B cell (primary cell): ENCODE results near the gene HFE. TPM values are rescaled to one million over a fixed set of nuclear protein-coding genes. Genes with fewer than 3 reads are reported as not detected.
A peak's percentile ranks its signal among the peaks of the same experiment; 100 is the strongest.

Experiments
- ATAC-seq: fragments of 200-7000 bp; cut with Tn5 transposase; one replicate; pipeline ENCODE4 v1.10.0; 2021; ENCODE audit warnings: low read depth, mild to moderate bottlenecking, moderate number of reproducible peaks, moderate library complexity
- CTCF ChIA-PET: fragments of 350-600 bp; sonication (Branson Sonifier 250); formaldehyde crosslinking; loops from one replicate; lab custom pipeline; 2021; ENCODE audit warnings: antibody characterized with exemption, inconsistent platforms; lab: Charles Lee
- POLR2A ChIA-PET: fragments of 350-600 bp; sonication (Branson Sonifier 250); formaldehyde crosslinking; loops from one replicate; lab custom pipeline; 2021; ENCODE audit warnings: antibody characterized with exemption; lab: Charles Lee
- DNase-seq: peaks from one replicate; pipeline ENCODE4 v3.0.0; 2013
- H2AFZ ChIP-seq: 2 replicates; pipeline ENCODE4 v1.6.1; 2012; ENCODE audit warnings: mild to moderate bottlenecking, low read depth, low read length; ENCODE audit not compliant: insufficient read depth, poor library complexity, severe bottlenecking
- H3K27ac ChIP-seq, 2 donors: 1 replicate in 1 of 2; 2 replicates in 1 of 2; pipeline ENCODE4 v1.5.1; 2012 to 2013; ENCODE audit warnings: low read length in 2 of 2, mild to moderate bottlenecking in 2 of 2, moderate library complexity in 1 of 2
- H3K27me3 ChIP-seq, 4 experiments: fragments of 200-600 bp in 1 of 4; sonication (generic) in 1 of 4; replicated peaks in 1 of 4; 1 replicate in 2 of 4; 2 replicates in 2 of 4; pipeline versions ENCODE4 v1.6.1 to v1.7.0; 2013 to 2016; ENCODE audit warnings: low read length in 3 of 4, mild to moderate bottlenecking in 2 of 4, mixed read lengths in 1 of 4, moderate library complexity in 1 of 4; ENCODE audit not compliant: insufficient read depth in 4 of 4, control insufficient read depth in 3 of 4; ENCODE audit errors: control extremely low read depth in 1 of 4
- H3K36me3 ChIP-seq, 2 experiments: replicated peaks in 1 of 2; 1 replicate in 1 of 2; 2 replicates in 1 of 2; pipeline versions ENCODE4 v1.6.1 to v1.7.1; 2013; ENCODE audit warnings: low read length in 1 of 2; ENCODE audit not compliant: insufficient read depth in 2 of 2, control insufficient read depth in 1 of 2; ENCODE audit errors: control extremely low read depth in 1 of 2, extremely low read depth in 1 of 2
- H3K4me1 ChIP-seq, 2 donors: fragments of 200-600 bp in 1 of 2; sonication (generic) in 1 of 2; 1 replicate in 1 of 2; 2 replicates in 1 of 2; pipeline versions ENCODE4 v1.5.1 to v1.6.1; 2013 to 2017; ENCODE audit warnings: low read length in 2 of 2; ENCODE audit not compliant: control insufficient read depth in 2 of 2, insufficient read depth in 2 of 2
- H3K4me2 ChIP-seq: replicated peaks from 2 replicates; pipeline ENCODE3; 2012; ENCODE audit warnings: mild to moderate bottlenecking, low read depth, low read length; ENCODE audit not compliant: poor library complexity, severe bottlenecking
- H3K4me3 ChIP-seq, 5 experiments: fragments of 200-600 bp in 1 of 5; sonication (generic) in 1 of 5; 1 replicate in 3 of 5; 2 replicates in 2 of 5; pipeline versions ENCODE4 v1.5.1 to v1.7.0; 2011 to 2016; ENCODE audit warnings: low read length in 4 of 5, mild to moderate bottlenecking in 4 of 5, low read depth in 2 of 5, control low read depth in 1 of 5, moderate library complexity in 1 of 5; ENCODE audit not compliant: insufficient read depth in 1 of 5; ENCODE audit errors: control extremely low read depth in 1 of 5, extremely low read depth in 1 of 5
- H3K79me2 ChIP-seq: fragments of 200-600 bp; sonication (generic); one replicate; pipeline ENCODE4 v1.6.0; 2016; ENCODE audit warnings: low read length; ENCODE audit not compliant: control insufficient read depth, insufficient read depth
- H3K9ac ChIP-seq: fragments of 200-600 bp; sonication (generic); 2 replicates; pipeline ENCODE4 v1.6.1; 2017; ENCODE audit warnings: mild to moderate bottlenecking, low read length, moderate library complexity
- H3K9me3 ChIP-seq, 3 donors: one replicate each; pipeline versions ENCODE4 v1.6.1 to v1.7.1; 2013; ENCODE audit warnings: low read length in 2 of 3; ENCODE audit not compliant: control insufficient read depth in 2 of 3, insufficient read depth in 1 of 3; ENCODE audit errors: control extremely low read depth in 1 of 3
- H4K20me1 ChIP-seq: 2 replicates; pipeline ENCODE4 v1.6.0; 2012; ENCODE audit warnings: mild to moderate bottlenecking, low read length; ENCODE audit not compliant: insufficient read depth, control insufficient read depth, poor library complexity, severe bottlenecking
- H3K27ac Mint-ChIP-seq: one replicate; pipeline ENCODE4 v1.8.0; 2021; ENCODE audit warnings: mixed read lengths
- H3K27me3 Mint-ChIP-seq: one replicate; pipeline ENCODE4 v1.8.0; 2021; ENCODE audit warnings: mixed read lengths
- H3K4me1 Mint-ChIP-seq: one replicate; pipeline ENCODE4 v1.8.0; 2021; ENCODE audit warnings: mixed read lengths
- H3K4me3 Mint-ChIP-seq: one replicate; pipeline ENCODE4 v1.8.0; 2021; ENCODE audit warnings: mixed read lengths
- H3K9me3 Mint-ChIP-seq: one replicate; pipeline ENCODE4 v1.8.0; 2022; ENCODE audit warnings: mixed read lengths; ENCODE audit not compliant: insufficient read depth
- CTCF ChIP-seq: fragments of 200-600 bp; IDR thresholded peaks from one replicate; pipeline ENCODE4 v1.8.0; 2022; ENCODE audit warnings: antibody characterized with exemption, mild to moderate bottlenecking
- EZH2 ChIP-seq: IDR thresholded peaks from 2 replicates; pipeline ENCODE4 v1.6.1; 2012; ENCODE audit warnings: borderline replicate concordance, low read depth, mild to moderate bottlenecking, moderate library complexity, low read length; ENCODE audit not compliant: insufficient read depth, poor library complexity, severe bottlenecking
- WGBS: methylation state at CpG from one replicate; pipeline ENCODE4 v1.1.5; 2013; ENCODE audit warnings: missing lambda C conversion rate; ENCODE audit not compliant: insufficient coverage; 5-methylcytosine and 5-hydroxymethylcytosine counted together
- intact Hi-C: fragments of 100-400 bp; cut with micrococcal nuclease; formaldehyde crosslinking; loops from one replicate; pipeline ENCODE4 v1.10.0; 2022
- polyA plus RNA-seq: library from polyadenylated mRNA; depleted of rRNA; stranded (reverse); fragments of >200 nt; gene quantifications from 2 replicates; pipeline ENCODE4 v1.2.3, GENCODE V29; 2012
- total RNA-seq, 2 donors: library from RNA; stranded (reverse); fragments of 120-200 nt in 1 of 2; gene quantifications; 1 replicate in 1 of 2; 2 replicates in 1 of 2; pipeline versions ENCODE4 v1.2.3 to v1.2.4, GENCODE V29; 2013 to 2022

HFE gene
- total and polyA plus RNA-seq, 2 donors (not counting 1 experiment from before 2014, with no cell fraction given) = 5.9 to 6.3 TPM

- Histone ChIP-seq H2AFZ (peak overlapping the region; percentile 75), H3K27ac (peak overlapping the region; percentile 87 to 88), H3K27me3 (no peaks in the 10 kb centered on the region), H3K36me3 (peaks cover 1 to 7% of the 10 kb centered on the region in 2 experiments), H3K9me3 (peaks cover 0 to 5% (median 0%) of the 10 kb centered on the region in 3 donors), H3K4me1 (peaks cover 12 to 17% of the 10 kb centered on the region in 2 donors), H3K4me3 (peak overlapping the region; percentile 87 to 100 (median 96)), H3K4me2 (peak overlapping the region; percentile 79), H4K20me1 (peaks cover 34% of the 10 kb centered on the region), H3K79me2 (peaks cover 35% of the 10 kb centered on the region), H3K9ac (peak overlapping the region; percentile 93)
- Mint-ChIP-seq H3K27me3 (no peaks in the 10 kb centered on the region), H3K4me3 (peak overlapping the region; percentile 93), H3K4me1 (peaks cover 20% of the 10 kb centered on the region), H3K9me3 (no peaks in the 10 kb centered on the region), H3K27ac (peak overlapping the region; percentile 97)
- ChIA-PET CTCF (interaction anchor here (0.9 to 6.4 kb wide), 6 partner anchors 18 to 1024 kb away, joined by 3 to 69 read pairs (median 11); a partner anchor contains a TSS), POLR2A (interaction anchor here (0.9 to 6.4 kb wide), 19 partner anchors 19 to 1771 kb away, joined by 3 to 481 read pairs (median 28); a partner anchor contains a TSS)
- no peak for ATAC-seq
- WGBS = no CpG with 5 or more reads among the region's 6 CpGs
- DNase-seq = no peak
- intact Hi-C loops = loop anchor here (1.0 to 10.0 kb wide), 5 partner anchors 58 to 1770 kb away; a partner anchor contains a TSS
- no peak for TF ChIP-seq CTCF
- TF ChIP-seq EZH2 = no peak
Measured at GRCh38 chr6:26122402-26122792, 35.2 kb downstream of the HFE start.
